Measurements from ENCODE around the gene CNGA2. TPM values are rescaled to one million over a fixed set of nuclear protein-coding genes. Genes with fewer than 3 reads are reported as not detected.

Gene CNGA2
- total and polyA plus RNA-seq, 2 donors (not counting 3 experiments of a cell fraction or from before 2014, with no cell fraction given): not detected

DNA sequence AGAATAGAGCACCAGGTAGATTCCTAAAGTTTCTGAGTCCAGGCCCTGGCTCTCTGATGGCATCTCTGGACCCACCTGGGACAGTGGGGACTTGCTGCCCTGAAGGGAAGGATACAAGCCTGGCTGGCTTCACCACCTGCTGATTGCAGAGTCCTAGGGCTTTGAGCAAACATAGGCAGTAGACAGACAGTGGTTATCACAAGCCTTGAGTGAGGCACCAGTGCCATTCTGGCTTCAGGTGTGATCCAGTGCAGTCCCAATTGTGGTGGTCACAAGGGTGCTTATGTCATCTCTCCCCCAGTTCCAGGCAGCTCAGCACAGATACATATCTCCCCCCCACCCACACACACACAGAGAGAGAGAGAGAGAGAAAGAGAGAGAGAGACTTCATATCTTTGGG, 45.9 kb upstream of the CNGA2 start:
- intact Hi-C loops (cut with micrococcal nuclease): no loop called here

More for the DNA sequence above, 45.9 kb upstream of the CNGA2 start:
- H2AFZ ChIP-seq (ENCODE audit: low read depth, low read length): no peak overlapping the region
- H3K36me3 ChIP-seq (ENCODE audit: control insufficient read depth in 2 of 2, extremely low read depth in 1 of 2, insufficient read depth in 2 of 2, low read length in 2 of 2): no peaks in the 10 kb centered on the region
- TF ChIP-seq, protein P1, sequence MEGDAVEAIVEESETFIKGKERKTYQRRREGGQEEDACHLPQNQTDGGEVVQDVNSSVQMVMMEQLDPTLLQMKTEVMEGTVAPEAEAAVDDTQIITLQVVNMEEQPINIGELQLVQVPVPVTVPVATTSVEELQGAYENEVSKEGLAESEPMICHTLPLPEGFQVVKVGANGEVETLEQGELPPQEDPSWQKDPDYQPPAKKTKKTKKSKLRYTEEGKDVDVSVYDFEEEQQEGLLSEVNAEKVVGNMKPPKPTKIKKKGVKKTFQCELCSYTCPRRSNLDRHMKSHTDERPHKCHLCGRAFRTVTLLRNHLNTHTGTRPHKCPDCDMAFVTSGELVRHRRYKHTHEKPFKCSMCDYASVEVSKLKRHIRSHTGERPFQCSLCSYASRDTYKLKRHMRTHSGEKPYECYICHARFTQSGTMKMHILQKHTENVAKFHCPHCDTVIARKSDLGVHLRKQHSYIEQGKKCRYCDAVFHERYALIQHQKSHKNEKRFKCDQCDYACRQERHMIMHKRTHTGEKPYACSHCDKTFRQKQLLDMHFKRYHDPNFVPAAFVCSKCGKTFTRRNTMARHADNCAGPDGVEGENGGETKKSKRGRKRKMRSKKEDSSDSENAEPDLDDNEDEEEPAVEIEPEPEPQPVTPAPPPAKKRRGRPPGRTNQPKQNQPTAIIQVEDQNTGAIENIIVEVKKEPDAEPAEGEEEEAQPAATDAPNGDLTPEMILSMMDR (IDR thresholded peaks at IDR 0.05; ENCODE audit: extremely low read depth in 1 of 2, insufficient read depth in 1 of 2, low read depth in 1 of 2, low read length in 2 of 2): no peak
- no peak for TF ChIP-seq FOS (IDR thresholded peaks at IDR 0.05; ENCODE audit: borderline replicate concordance, insufficient read depth, low read length)
- TF ChIP-seq, protein P2, sequence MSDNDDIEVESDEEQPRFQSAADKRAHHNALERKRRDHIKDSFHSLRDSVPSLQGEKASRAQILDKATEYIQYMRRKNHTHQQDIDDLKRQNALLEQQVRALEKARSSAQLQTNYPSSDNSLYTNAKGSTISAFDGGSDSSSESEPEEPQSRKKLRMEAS (IDR thresholded peaks at IDR 0.05; ENCODE audit: insufficient read depth, insufficient read length): no peak
- TF ChIP-seq POLR2AphosphoS5 (IDR thresholded peaks at IDR 0.05; ENCODE audit: insufficient read depth, low read depth, low read length): no peak
- TF ChIP-seq GATA2 (IDR thresholded peaks at IDR 0.05; ENCODE audit: insufficient read depth, insufficient read length, low read depth, low read length): no peak
- TF ChIP-seq MYC (IDR thresholded peaks at IDR 0.05; ENCODE audit: low read depth, low read length): no peak
- no peak for TF ChIP-seq EZH2 (IDR thresholded peaks at IDR 0.05; ENCODE audit: borderline replicate concordance, low read depth, low read length, severe bottlenecking)
- TF ChIP-seq POLR2A (IDR thresholded peaks at IDR 0.05; ENCODE audit: low read depth, low read length): no peak
- TF ChIP-seq JUN (IDR thresholded peaks at IDR 0.05; ENCODE audit: borderline replicate concordance, insufficient read depth, insufficient read length, low read depth): no peak
- no peak for DNase-seq (ENCODE audit: low read depth, low spot score)
- ChIA-PET POLR2A (no interaction called here), CTCF (no interaction called here)
- BruUV-seq (replicated peaks): no TSS peak
- H3K27ac ChIP-seq (ENCODE audit: insufficient read depth, low read depth, low read length): no peak overlapping the region
- dilution Hi-C loops (cut with MboI; ENCODE audit: extremely low pct_ligation_motif_present, low sequenced_read_pairs): no loop called here
- H3K27me3 ChIP-seq (ENCODE audit: control insufficient read depth in 2 of 2, insufficient read depth in 2 of 2, low read length in 2 of 2): no peaks in the 10 kb centered on the region
- no peaks in the 10 kb centered on the region for H3K79me2 ChIP-seq (ENCODE audit: control insufficient read depth, insufficient read depth, low read length)
- H3K4me3 ChIP-seq (replicated peaks in 1 of 3; ENCODE audit: insufficient read depth in 1 of 3, low read depth in 1 of 3, low read length in 3 of 3): no peak overlapping the region
- no peak for FAIRE-seq
- H3K4me2 ChIP-seq (ENCODE audit: insufficient read depth, low read length): no peak overlapping the region
- no peaks in the 10 kb centered on the region for H3K4me1 ChIP-seq (ENCODE audit: control insufficient read depth, extremely low read depth, insufficient read depth, low read length)
- H3K9me1 ChIP-seq (replicated peaks; ENCODE audit: control insufficient read depth, extremely low read depth, insufficient read depth, low read length): no peaks in the 10 kb centered on the region
- H3K9ac ChIP-seq (replicated peaks; ENCODE audit: extremely low read depth, insufficient read depth, low read length): no peak overlapping the region
- H4K20me1 ChIP-seq (replicated peaks; ENCODE audit: control insufficient read depth, extremely low read depth, insufficient read depth, low read length): no peaks in the 10 kb centered on the region
- H3K9me3 ChIP-seq (replicated peaks; ENCODE audit: control insufficient read depth, insufficient read depth, low read length): no peaks in the 10 kb centered on the region
